ENCODE measurements around the gene TATDN3. TPM values are rescaled to one million over a fixed set of nuclear protein-coding genes. Genes with fewer than 3 reads are reported as not detected.

TATDN3 gene
- total RNA-seq, 1 experiment from 2014 or later: 13.8 TPM

DNA sequence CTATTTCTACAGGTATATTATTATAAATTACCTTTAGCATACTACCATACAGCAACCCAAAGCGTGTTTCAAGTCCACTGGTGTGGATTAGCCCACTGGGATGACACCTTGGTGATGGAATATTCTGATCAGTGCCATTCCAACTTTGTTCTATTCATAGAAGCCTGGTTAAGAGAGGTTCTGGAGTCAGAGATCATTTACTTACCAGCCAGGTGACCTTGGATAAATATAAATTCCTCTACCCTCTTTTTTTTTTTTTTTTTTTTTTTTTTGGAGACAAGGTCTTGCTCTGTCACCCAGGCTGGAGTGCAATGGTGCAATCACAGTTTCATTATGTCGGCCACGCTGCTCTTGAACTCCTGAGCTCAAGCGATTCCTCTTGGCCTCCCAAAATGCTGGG lies 55.9 kb downstream of the TATDN3 start, which contains the start of gene SPATA45:
TSS of gene SPATA45 (minus strand) at position 101 of the 400 bp plus-strand sequence. CDS start 11,500 bp downstream, outside the sequence.
- no peak for DNase-seq
- H2BK120ac ChIP-seq (ENCODE audit: low read depth, low read length, poor library complexity, severe bottlenecking): no peak within 1 kb of the TSS
- H2BK15ac ChIP-seq (ENCODE audit: low read depth, low read length): no peak within 1 kb of the TSS
- H3K79me1 ChIP-seq (ENCODE audit: insufficient read depth, low read depth, low read length, poor library complexity, severe bottlenecking): no peaks in the 10 kb centered on the region
- H3K27ac ChIP-seq (ENCODE audit: insufficient read length, low read depth, low read length): no peak within 1 kb of the TSS
- no peaks in the 10 kb centered on the region for H3K23me2 ChIP-seq (ENCODE audit: insufficient read length, low read depth, low read length, poor library complexity, severe bottlenecking)
- no peak within 1 kb of the TSS for H2BK20ac ChIP-seq (ENCODE audit: low read depth, low read length, poor library complexity, severe bottlenecking)
- H3K9me3 ChIP-seq (ENCODE audit: control insufficient read depth, low read depth, low read length): no peaks in the 10 kb centered on the region
- no peak within 1 kb of the TSS for H2AFZ ChIP-seq (ENCODE audit: low read length)
- H3K36me3 Mint-ChIP-seq (ENCODE audit: insufficient read depth in 1 of 3, low read depth in 3 of 3): peaks cover 7 to 14% (median 13%) of the 10 kb centered on the region in 3 experiments; a peak in 6 of 7 replicates
- H3K18ac ChIP-seq (ENCODE audit: insufficient read length, low read depth, low read length): no peak within 1 kb of the TSS
- H2AK5ac ChIP-seq (ENCODE audit: insufficient read length, low read length): no peak within 1 kb of the TSS
- TF ChIP-seq, protein P1, sequence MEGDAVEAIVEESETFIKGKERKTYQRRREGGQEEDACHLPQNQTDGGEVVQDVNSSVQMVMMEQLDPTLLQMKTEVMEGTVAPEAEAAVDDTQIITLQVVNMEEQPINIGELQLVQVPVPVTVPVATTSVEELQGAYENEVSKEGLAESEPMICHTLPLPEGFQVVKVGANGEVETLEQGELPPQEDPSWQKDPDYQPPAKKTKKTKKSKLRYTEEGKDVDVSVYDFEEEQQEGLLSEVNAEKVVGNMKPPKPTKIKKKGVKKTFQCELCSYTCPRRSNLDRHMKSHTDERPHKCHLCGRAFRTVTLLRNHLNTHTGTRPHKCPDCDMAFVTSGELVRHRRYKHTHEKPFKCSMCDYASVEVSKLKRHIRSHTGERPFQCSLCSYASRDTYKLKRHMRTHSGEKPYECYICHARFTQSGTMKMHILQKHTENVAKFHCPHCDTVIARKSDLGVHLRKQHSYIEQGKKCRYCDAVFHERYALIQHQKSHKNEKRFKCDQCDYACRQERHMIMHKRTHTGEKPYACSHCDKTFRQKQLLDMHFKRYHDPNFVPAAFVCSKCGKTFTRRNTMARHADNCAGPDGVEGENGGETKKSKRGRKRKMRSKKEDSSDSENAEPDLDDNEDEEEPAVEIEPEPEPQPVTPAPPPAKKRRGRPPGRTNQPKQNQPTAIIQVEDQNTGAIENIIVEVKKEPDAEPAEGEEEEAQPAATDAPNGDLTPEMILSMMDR (conservative IDR thresholded peaks at IDR 0.05): no peak
- H3K4me2 ChIP-seq (ENCODE audit: insufficient read depth, insufficient read length, low read length): no peak within 1 kb of the TSS
- H3K9me3 Mint-ChIP-seq: peaks cover 12 to 19% of the 10 kb centered on the region in 2 experiments; a peak in 4 of 5 replicates
- H3K9ac ChIP-seq (ENCODE audit: extremely low read depth, insufficient read length, low read length): no peak within 1 kb of the TSS
- H3K27me3 Mint-ChIP-seq (ENCODE audit: low read depth): peaks cover 8% of the 10 kb centered on the region
- H3T11ph ChIP-seq (ENCODE audit: low read length): no peak within 1 kb of the TSS
- H4K8ac ChIP-seq (replicated peaks; ENCODE audit: insufficient read length, low read depth, low read length): no peak within 1 kb of the TSS
- H3K4me1 Mint-ChIP-seq: peaks cover 7 to 8% of the 10 kb centered on the region in 2 experiments
- H3K4me3 Mint-ChIP-seq: no peak within 1 kb of the TSS
- H3K79me2 ChIP-seq (ENCODE audit: insufficient read depth, low read length): no peaks in the 10 kb centered on the region
- H4K20me1 ChIP-seq (ENCODE audit: control insufficient read depth, insufficient read depth, insufficient read length): no peaks in the 10 kb centered on the region
- no peak within 1 kb of the TSS for H3K14ac ChIP-seq (ENCODE audit: insufficient read depth, low read length)
- H3K27ac Mint-ChIP-seq: no peak within 1 kb of the TSS; a peak in 1 of 7 replicates
- no peak within 1 kb of the TSS for H3K56ac ChIP-seq (ENCODE audit: insufficient read length, low read depth, low read length)
- H4K91ac ChIP-seq (ENCODE audit: insufficient read length, low read depth, low read length): no peak within 1 kb of the TSS
- no peaks in the 10 kb centered on the region for H3K27me3 ChIP-seq (ENCODE audit: insufficient read depth, low read length)
- H3K4ac ChIP-seq (ENCODE audit: low read depth, low read length): no peak within 1 kb of the TSS
- no peak within 1 kb of the TSS for H3K23ac ChIP-seq (ENCODE audit: insufficient read length, low read depth, low read length)
- no peaks in the 10 kb centered on the region for H3K4me1 ChIP-seq (ENCODE audit: insufficient read depth, low read length)
- no peak within 1 kb of the TSS for H4K5ac ChIP-seq (ENCODE audit: insufficient read length, low read depth, low read length)
- H2BK5ac ChIP-seq (ENCODE audit: insufficient read length, low read length): no peak within 1 kb of the TSS
- WGBS (ENCODE audit: extremely low coverage, insufficient read length, low lambda C conversion rate): no CpG with 5 or more reads among the region's 4 CpGs
- no peak within 1 kb of the TSS for H2BK12ac ChIP-seq (ENCODE audit: insufficient read length, low read depth, low read length)
